GM12872 (cell line): ENCODE data around the gene TMEM72.

ENCODE experiments used
- TF ChIP-seq, protein P1 (sequence below): IDR thresholded peaks from 3 replicates; pipeline ENCODE4 v1.5.1; 2011; ENCODE audit warnings: low read depth, mild to moderate bottlenecking, low read length, moderate library complexity; ENCODE audit not compliant: insufficient read depth

Gene TMEM72

DNA sequence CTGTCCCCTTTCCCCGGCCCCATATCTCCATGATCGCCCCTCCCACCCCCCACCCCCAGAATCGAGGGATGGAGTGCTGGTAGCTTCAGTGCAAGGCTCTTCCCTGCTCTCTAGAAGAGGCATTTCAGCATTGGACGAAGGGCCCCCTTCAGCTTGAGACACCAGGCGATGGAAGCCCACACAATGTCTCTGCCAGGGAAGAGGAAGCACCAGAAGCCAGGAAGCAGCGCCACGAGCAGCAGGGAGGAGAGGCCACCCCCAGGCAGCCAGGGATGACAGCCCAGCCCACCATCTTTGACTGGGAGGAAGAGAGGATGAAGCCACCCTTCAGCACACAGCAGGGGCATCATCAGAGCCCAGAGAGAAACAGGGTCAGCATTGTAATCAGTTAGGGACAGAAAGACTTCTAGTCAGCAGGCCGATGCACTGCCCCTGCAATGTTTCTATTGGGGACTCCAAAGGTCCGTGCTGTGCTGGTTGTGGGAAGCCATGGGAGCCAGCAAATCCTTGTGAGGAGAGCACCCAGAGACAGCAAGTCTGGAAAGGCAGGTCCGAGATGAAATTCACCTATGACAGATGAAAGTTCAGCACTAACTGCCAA, 15.7 kb downstream of the TMEM72 start:
- TF ChIP-seq, protein P1, sequence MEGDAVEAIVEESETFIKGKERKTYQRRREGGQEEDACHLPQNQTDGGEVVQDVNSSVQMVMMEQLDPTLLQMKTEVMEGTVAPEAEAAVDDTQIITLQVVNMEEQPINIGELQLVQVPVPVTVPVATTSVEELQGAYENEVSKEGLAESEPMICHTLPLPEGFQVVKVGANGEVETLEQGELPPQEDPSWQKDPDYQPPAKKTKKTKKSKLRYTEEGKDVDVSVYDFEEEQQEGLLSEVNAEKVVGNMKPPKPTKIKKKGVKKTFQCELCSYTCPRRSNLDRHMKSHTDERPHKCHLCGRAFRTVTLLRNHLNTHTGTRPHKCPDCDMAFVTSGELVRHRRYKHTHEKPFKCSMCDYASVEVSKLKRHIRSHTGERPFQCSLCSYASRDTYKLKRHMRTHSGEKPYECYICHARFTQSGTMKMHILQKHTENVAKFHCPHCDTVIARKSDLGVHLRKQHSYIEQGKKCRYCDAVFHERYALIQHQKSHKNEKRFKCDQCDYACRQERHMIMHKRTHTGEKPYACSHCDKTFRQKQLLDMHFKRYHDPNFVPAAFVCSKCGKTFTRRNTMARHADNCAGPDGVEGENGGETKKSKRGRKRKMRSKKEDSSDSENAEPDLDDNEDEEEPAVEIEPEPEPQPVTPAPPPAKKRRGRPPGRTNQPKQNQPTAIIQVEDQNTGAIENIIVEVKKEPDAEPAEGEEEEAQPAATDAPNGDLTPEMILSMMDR = no peak

DNA sequence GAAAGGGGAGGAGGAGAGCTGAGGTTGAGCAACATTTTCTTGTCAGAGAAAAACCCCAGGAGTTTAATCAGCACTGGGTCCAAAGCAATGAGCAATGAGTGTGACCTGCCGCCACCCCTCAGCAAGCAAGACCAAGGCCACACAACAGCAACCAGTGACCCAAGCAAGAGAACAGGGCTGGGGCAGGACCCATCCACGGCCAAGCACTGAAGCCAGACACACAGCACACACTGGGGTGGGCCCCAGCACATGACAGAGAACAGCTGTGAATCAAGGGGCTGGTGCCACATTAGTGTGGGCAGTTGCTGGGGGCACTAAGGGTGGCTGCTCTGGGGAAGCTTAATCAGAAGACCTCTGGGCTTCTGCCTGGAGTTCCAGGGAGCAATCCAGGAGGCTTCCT, 16.2 kb downstream of the TMEM72 start:
- TF ChIP-seq, protein P1 = no peak

DNA sequence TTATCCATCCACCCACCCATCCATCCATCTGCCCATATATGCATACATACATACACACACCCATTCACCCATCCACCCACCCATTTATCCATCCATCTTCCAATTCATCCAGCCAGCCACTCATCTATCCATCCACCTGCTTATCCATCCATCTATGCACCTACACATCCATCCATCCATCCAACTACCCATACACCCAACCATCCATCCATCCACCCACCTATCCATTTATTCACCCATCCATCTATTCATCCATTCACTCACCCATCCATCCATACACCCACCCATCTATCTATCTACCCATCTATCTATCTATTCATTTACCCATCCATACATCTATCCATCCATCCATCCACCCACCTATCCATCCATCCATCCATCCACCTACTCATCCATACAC, 17.3 kb downstream of the TMEM72 start:
- TF ChIP-seq, protein P1 = no peak

DNA sequence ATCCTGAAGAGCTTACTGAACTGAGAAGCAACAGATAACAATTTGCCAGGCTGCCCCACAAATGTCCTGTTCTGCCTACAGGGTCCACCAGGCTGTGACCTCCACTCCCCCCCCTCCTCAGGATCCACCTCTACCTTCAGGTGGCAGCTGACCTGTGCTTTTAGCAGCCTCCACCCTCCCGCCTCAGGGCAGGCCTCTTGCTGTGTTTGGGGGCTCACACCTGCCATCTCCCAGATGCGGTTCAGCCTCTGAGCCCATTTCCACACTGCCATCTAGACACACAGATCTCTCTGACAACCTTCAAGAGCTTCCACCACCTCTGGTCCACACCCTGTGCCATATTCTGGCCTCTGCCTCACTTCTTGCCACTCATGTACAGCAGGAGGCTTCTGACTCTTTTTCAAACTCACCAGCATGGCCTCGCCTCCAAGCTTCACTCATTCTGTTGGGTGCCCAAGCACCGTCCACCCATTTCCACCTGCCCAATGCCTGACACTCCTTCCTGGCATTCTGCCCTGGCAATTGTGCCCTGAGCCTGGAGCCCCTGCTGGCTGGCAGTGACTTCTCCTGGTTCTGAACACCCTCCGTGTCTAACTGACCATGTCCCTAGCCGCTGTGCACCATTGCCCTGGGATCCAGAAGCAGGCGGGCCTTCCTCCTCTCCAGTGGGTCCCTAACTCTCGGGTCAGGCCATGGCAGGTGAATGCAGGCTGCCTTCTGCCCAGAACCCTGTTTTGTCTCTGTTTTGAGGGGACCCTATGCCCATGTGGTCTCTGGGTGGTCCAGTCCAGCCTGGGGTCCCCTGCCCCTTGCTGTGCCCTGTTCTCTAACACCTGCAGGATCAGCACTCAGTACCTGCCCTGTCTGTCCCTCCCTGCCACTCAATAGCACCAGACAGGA, 18.5 kb downstream of the TMEM72 start:
- TF ChIP-seq, protein P1 = no peak

DNA sequence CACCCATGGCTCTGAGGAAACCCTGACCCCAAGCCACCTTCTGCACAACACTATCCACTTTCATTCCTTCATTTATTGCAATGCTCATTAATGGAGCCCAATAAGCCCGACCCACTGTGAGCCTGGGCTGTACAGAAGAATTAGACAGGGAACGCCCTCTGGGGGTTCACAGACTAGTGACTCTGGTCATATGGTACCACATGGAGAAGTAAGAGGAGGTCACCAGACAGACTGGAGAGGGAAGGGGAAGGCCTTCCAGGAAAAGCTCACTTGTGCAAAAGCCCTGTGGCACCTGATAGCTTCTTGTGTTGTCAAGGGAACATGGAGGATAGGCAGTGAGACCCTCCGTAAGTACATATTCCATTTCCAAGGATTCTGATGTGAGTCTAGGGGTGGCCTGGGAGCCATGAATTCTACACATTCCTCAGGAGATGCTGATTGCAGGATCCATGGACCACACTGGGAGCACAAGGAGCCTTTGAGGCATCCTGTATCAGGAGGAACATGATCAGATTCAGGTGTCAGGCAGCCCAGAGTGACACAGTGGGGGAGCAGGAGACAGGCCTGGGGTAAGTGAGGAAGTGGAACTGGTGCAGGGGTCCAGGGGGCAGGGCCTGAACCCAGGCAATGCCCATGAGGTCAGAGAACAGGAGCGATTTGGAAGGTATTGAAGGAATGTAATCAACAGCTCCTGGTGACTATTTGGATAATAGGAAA, 19.9 kb downstream of the TMEM72 start:
- TF ChIP-seq, protein P1 = no peak

DNA sequence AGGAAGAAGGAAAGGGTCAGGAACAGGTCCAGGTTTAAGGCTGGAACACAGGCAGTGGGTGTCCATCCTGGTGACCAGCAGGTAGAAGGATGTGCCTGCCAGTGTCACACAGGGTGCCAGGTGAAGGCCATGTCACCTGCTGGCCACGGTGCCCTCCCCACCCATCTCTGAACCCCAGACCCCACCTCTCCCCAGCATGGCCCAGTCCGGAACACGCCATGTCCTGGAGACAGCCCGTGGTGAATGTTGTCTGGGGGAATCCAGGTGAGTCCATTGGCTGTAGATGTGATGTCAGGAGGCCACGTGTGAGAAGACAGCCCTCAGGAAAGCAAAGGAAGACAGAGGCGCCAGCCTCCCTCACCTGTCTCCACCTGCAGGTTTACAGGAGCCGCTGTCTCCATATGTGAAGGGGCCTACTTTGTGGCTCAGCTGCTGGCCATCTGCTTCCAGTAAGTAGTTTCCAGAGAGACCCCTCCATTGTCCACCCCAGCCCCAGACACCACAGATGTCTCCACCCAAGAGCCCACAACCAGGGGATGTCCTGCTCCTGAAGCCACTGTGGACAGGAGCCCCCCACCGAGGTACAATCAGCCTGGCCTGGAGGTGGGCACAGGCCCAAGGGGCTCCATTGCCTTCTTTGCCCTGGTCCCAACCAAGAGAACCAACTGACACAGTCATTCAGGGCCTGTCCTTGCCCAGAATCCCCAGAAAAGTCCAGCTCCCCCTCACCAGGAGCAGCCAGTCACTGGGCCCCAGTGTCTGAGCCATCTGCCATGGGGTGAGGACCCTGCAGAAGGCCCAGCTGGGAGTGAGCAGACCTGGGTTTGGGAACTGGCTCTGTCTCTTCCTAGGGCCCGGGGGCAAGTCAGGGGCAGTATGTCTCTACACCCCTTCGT, 20.7 kb downstream of the TMEM72 start:
- TF ChIP-seq, protein P1 = no peak
